Liver (tissue), 3 donors: Measurements from ENCODE around the gene SCYGR1.

ENCODE experiments used
- FOXA1 ChIP-seq: IDR thresholded peaks from 2 replicates; pipeline ENCODE4 v1.6.1; 2016; ENCODE audit warnings: antibody characterized with exemption
- GABPA ChIP-seq, 2 donors: IDR thresholded peaks in 1 of 2; conservative IDR thresholded peaks in 1 of 2; 2 replicates each; pipeline ENCODE4 v1.6.1; 2016; ENCODE audit warnings: antibody characterized with exemption in 2 of 2, mild to moderate bottlenecking in 1 of 2, moderate library complexity in 1 of 2
- RAD21 ChIP-seq, 2 donors: IDR thresholded peaks; 2 replicates each; pipeline ENCODE4 v1.6.1; 2016; ENCODE audit warnings: antibody characterized with exemption in 2 of 2, mild to moderate bottlenecking in 2 of 2
- TF ChIP-seq, protein P1 (sequence below): fragments of 150-350 bp; IDR thresholded peaks from 2 replicates; pipeline ENCODE4 v1.5.1; 2017; ENCODE audit warnings: improper control_type of control experiment, low read depth, low read length; ENCODE audit not compliant: missing input control
- TF ChIP-seq, protein P2 (sequence below): IDR thresholded peaks from 2 replicates; pipeline ENCODE4 v1.6.1; 2016; ENCODE audit warnings: antibody characterized with exemption
- donor health status: healthy.
- donor health status: healthy.

DNA sequence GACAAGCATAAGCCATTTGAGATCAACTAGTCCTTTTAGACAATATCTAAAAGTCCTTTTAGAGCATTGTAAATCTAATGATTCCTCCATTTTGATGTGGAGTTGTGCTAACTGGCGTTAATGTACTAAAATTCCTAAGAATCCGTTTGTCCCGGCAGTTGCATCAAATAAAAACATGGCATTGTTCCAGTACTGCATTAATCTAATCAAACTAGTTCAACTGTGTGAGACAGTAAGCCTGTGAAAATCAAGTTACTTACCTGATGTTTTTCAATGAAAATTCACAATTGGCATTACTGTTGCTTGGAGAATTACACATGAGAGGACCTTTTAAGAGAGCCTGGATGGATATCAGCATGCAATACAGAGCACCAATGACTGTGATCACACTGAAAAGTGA lies 21.9 kb downstream of the SCYGR1 start:
- TF ChIP-seq, protein P1, sequence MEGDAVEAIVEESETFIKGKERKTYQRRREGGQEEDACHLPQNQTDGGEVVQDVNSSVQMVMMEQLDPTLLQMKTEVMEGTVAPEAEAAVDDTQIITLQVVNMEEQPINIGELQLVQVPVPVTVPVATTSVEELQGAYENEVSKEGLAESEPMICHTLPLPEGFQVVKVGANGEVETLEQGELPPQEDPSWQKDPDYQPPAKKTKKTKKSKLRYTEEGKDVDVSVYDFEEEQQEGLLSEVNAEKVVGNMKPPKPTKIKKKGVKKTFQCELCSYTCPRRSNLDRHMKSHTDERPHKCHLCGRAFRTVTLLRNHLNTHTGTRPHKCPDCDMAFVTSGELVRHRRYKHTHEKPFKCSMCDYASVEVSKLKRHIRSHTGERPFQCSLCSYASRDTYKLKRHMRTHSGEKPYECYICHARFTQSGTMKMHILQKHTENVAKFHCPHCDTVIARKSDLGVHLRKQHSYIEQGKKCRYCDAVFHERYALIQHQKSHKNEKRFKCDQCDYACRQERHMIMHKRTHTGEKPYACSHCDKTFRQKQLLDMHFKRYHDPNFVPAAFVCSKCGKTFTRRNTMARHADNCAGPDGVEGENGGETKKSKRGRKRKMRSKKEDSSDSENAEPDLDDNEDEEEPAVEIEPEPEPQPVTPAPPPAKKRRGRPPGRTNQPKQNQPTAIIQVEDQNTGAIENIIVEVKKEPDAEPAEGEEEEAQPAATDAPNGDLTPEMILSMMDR, result no peak
- no peak for TF ChIP-seq FOXA1
- no peak for TF ChIP-seq GABPA (IDR thresholded peaks at IDR 0.05 in 1 of 2, conservative IDR thresholded peaks at IDR 0.05 in 1 of 2)
- TF ChIP-seq, protein P2, sequence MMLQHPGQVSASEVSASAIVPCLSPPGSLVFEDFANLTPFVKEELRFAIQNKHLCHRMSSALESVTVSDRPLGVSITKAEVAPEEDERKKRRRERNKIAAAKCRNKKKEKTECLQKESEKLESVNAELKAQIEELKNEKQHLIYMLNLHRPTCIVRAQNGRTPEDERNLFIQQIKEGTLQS, result no peak
- TF ChIP-seq RAD21 (IDR thresholded peaks at IDR 0.05), result no peak
